Measurements from ENCODE around the gene SCAMP2.

Gene SCAMP2

GRCh38 chr15:74815961-74816360, 57.2 kb downstream of the SCAMP2 start:
- no peak for DNase-seq (ENCODE audit: low spot score)

- peak; percentile 87 for DNase-seq (ENCODE audit: low spot score)
Observed at GRCh38 chr15:74815121-74815934, 57.8 kb downstream of the SCAMP2 start.

GRCh38 chr15:74812533-74812932, 60.6 kb downstream of the SCAMP2 start, which contains the start of gene LMAN1L:
Gene LMAN1L, plus strand, starts transcription at chr15:74812835. Its CDS starts 20 bp downstream, at chr15:74812855.
- DNase-seq (ENCODE audit: low spot score), result peak; percentile 83

DNA sequence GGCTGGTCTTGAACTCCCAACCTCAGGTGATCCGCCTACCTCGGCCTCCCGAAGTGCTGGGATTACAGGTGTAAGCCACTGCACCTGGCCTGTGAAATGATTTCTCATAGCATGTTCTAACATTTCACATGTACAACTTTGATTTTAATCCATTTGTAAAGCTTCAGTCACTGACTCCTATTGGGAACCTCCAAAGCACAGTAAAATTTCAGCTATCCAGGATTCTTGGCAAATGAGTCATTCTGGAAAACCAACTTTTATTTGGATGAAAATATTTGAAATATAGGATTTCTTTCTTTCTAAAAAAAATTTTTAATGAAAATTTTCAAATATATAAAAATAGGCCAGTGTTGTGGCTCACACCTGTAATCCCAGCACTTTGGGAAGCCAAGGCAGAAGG, 63.2 kb downstream of the SCAMP2 start:
- DNase-seq (ENCODE audit: low spot score), result no peak

DNA sequence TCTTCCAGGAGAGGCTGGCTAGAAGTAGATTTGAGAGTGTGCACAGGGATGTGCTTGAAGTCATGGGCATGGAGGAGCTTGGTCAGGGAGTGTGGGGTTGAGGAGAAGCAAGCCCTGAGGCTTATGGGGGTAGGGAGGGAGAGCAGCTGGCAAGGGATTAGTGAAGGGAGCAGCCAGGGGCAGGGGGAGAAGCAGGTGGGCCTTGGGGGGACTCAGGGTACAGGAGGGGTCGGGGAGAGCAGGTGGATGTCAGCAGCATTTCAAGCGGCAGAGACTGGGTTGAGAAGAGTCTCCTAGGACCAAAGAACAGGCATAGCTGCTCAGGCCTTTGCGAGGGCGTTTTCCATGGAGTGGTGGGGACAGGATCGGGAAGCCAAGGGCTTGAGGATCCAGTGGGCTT, 63.9 kb downstream of the SCAMP2 start:
- no peak for DNase-seq (ENCODE audit: low spot score)

DNA sequence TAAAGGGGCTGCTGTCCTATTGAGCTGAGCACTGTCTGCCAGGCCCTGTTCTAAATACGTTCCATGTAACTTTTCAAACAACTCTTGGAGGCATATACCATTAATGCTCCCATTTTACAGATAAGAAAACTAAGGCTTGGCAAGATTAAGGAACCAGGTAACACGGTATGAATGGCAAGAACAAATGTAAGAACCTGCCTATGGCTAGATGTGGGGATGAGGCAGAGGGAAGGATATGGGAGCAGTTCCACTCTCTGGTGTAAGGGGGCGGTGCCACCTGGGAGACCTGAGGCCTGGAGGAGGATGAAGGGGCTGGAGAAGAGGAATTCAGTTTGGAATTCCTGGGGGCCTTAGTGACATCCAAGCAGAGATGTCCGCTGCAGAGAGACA, 64.3 kb downstream of the SCAMP2 start:
- DNase-seq (ENCODE audit: low spot score), result no peak

DNA sequence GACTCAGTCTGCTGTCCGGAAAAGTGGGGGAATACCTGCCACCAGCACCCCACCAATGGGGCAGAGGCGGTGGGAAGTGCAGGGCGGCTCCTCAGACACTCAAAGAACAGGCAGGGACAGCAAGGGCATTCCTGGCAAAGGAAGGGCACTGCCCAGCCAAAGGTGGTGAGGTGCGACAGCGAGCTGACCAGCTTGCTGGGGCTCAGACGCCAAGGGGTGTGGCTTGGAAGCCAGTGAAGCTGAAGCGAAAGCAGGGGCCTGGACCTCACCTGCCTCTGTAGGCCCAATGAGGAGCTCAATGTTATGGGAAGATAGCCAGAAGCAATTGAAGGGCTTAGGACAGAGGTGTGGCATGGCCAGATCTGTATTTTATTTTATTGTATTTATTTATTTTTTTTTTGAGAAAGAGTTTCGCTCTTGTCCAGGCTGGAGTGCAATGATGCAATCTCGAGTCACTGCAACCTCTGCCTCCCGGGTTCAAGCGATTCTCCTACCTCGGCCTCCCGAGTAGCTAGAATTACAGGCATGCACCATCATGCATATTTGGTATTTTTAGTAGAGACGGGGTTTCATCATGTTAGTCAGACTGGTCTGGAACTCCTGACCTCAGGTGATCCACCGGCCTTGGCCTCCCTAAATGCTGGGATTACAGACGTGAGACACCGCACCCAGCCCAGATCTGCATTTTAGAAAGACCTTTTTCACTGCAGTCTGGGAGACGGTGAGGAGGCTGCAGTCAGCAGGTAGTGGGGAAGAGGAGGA, 64.9 kb downstream of the SCAMP2 start:
- peak; percentile 85 for DNase-seq (ENCODE audit: low spot score)

DNA sequence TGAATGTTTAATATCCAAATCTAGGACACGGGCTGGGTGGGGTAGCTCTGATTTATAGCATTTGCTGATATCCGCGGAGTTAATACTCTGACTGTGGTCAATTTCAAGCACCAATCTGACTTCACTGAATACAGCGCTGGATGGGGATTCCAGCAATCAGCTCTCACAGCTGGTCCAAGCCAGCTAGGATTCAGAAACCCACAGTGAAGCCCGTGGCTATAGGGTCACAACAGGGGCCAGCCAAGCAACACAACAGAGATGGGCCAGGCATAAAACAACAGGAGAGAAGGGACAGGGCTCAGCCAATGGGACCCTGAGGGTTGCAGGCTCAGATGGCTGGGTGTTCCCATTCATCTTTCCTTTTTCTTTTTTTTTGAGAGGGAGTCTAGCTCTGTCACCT, 65.9 kb downstream of the SCAMP2 start:
- no peak for DNase-seq (ENCODE audit: low spot score)

- no peak for DNase-seq (ENCODE audit: low spot score)
Observed at GRCh38 chr15:74804935-74805334, 68.2 kb downstream of the SCAMP2 start.

- no peak for DNase-seq (ENCODE audit: low spot score)
Observed at GRCh38 chr15:74802862-74803447, 70.2 kb downstream of the SCAMP2 start.

DNA sequence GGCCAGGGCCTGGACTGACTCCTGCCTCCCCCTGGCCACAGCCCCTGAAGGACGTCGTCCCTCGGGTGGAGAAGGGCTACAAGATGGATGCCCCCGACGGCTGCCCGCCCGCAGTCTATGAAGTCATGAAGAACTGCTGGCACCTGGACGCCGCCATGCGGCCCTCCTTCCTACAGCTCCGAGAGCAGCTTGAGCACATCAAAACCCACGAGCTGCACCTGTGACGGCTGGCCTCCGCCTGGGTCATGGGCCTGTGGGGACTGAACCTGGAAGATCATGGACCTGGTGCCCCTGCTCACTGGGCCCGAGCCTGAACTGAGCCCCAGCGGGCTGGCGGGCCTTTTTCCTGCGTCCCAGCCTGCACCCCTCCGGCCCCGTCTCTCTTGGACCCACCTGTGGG, 70.9 kb downstream of the SCAMP2 start:
- no peak for DNase-seq (ENCODE audit: low spot score)

GRCh38 chr15:74801311-74801997, 71.7 kb downstream of the SCAMP2 start:
- no peak for DNase-seq (ENCODE audit: low spot score)

DNA sequence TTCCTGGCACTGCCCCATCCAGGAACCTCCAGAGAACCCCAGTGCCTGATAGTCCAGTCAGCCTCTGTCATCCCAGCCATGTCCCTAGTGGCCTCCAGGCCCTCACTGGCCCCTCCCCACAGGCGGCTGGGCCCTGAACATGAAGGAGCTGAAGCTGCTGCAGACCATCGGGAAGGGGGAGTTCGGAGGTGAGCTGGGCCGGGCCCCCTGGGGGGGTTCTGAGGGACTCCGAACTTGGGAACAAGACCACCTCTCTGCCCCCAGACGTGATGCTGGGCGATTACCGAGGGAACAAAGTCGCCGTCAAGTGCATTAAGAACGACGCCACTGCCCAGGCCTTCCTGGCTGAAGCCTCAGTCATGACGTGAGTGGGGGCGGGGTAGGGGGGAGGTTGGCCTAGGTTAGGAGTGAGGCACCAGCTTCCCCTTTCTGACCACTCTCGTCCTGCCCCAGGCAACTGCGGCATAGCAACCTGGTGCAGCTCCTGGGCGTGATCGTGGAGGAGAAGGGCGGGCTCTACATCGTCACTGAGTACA, 72.5 kb downstream of the SCAMP2 start:
- DNase-seq (ENCODE audit: low spot score), result no peak

- peak; percentile 54 for DNase-seq (ENCODE audit: low spot score)
Observed at GRCh38 chr15:74799856-74800558, 73.2 kb downstream of the SCAMP2 start.

GRCh38 chr15:74799255-74799855, 73.8 kb downstream of the SCAMP2 start:
- no peak for DNase-seq (ENCODE audit: low spot score)

DNA sequence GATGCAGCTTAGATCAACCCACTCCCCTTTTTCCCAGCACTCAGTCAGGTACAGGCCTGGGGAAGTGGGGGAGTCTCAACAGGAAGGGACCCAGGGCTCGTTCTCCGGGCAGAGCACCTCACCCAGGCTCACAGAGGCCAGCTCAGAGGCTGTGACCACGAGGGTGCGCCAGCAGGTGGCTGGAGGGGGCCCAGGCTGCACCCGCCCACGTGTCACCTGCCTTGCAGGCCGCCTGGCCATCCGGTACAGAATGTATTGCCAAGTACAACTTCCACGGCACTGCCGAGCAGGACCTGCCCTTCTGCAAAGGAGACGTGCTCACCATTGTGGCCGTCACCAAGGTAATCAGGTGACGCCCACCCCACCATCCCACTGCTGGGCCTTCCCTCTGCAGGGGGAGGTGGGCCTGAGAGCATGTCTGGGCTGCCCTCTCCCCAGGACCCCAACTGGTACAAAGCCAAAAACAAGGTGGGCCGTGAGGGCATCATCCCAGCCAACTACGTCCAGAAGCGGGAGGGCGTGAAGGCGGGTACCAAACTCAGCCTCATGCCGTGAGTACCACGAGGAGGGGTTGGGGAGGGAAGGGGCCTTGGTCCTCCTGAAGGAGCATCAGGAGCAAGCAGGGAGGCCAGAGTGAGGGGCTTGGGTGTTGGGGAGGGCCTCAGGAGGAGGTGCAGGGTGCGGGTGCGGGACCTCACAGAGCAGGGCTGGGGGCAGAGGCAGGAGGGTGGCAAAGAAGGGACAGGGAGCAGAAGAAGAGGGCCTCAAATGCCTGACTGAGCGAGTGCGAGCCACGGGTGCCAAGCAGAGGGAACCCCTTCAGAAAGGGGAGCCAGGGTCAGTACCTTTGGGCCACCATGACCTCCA, 74.5 kb downstream of the SCAMP2 start:
- DNase-seq (ENCODE audit: low spot score), result peak; percentile 87

GRCh38 chr15:74795966-74796625, 77.1 kb downstream of the SCAMP2 start:
- no peak for DNase-seq (ENCODE audit: low spot score)

DNA sequence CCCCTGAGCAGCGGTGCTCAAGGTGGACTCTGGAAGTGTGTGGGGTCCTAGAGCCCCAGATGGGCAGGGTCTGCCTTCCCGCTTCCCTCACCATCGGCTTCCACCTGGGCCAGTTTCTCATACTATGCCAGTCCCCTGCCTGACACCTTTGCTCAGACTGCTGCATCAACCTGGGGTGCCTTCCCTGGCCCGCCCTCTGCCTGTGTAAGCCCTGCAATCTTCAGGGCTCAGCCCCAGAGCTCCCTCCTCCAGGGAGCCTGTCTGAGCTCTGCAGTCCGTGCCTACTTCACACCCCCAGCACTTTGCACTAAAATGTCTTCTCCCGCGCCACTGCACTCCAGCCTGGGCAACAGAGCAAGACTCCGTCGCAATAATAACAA, 78.2 kb downstream of the SCAMP2 start:
- no peak for DNase-seq (ENCODE audit: low spot score)

DNA sequence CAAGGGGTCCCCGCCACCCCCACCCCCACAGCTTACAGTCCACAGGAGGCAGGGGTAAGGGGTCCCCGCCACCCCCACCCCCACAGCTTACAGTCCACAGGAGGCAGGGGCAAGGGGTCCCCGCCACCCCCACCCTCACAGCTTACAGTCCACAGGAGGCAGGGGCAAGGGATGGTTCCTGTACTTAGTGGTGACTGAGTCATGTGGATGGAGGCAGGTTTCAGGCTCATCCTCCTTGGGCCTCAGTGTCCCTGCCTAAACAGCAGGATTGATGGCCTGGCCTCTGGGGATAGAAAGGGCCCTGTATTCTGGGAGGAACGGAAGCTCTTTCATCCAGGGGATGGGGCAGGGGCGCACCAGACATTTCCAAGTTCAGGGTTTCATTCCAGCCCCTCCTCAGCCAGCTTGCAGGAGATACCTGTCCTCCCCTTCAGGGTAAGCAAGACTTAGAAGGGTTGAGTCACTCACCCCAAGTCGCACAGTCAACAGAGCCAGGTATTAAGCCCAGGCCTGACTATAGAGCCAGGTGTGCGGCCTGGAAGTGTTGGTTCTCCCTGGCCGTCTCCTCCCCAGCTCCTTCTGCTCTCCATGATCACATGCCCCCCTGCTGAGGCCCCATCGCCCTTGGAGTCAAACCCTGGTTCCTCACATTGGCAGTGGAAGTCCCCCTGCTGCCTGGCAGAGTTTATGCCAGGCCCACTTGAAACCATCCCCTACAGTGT, 78.8 kb downstream of the SCAMP2 start:
- no peak for DNase-seq (ENCODE audit: low spot score)

All from cerebellar cortex (tissue), 1 donor.